PFSK-1 (cell line): ENCODE data around the gene RASA2.

Experiments
- FOXP2 ChIP-seq: optimal IDR thresholded peaks from 2 replicates; pipeline ENCODE3; 2011; ENCODE audit warnings: borderline replicate concordance, control low read depth, inconsistent platforms; ENCODE audit not compliant: insufficient read depth; ENCODE audit errors: extremely low read length, extremely low read depth
- POLR2AphosphoS5 ChIP-seq: IDR thresholded peaks from 2 replicates; pipeline ENCODE4 v1.6.1; 2012; ENCODE audit warnings: low read depth, mild to moderate bottlenecking, control low read depth, low read length, moderate library complexity
- REST ChIP-seq, 2 experiments: IDR thresholded peaks; 2 replicates each; pipeline versions ENCODE4 v1.6.1 to v1.8.0; 2011 to 2012; ENCODE audit warnings: low read depth in 2 of 2, low read length in 2 of 2, control low read depth in 1 of 2, inconsistent platforms in 1 of 2, mild to moderate bottlenecking in 1 of 2, moderate library complexity in 1 of 2; ENCODE audit not compliant: insufficient read depth in 1 of 2

GRCh38 chr3:141444586-141445285, 42.1 kb upstream of the RASA2 start:
- TF ChIP-seq POLR2AphosphoS5 (no peak), REST (IDR thresholded peaks at IDR 0.05; ENCODE audit: insufficient read depth in 1 of 2, low read depth in 2 of 2, low read length in 2 of 2) (no peak), FOXP2 (no peak)
